ENCODE results near the gene SMYD5.
A peak's percentile ranks its signal among the peaks of the same experiment; 100 is the strongest.

The SMYD5 gene

GRCh38 chr2:73205611-73206010 lies 8.4 kb upstream of the SMYD5 start:
- Histone ChIP-seq H3K4me1 (no peaks in the 10 kb centered on the region), H3K27me3 (peaks cover 32% of the 10 kb centered on the region), H3K4me3 (no peak overlapping the region), H3K27ac (no peak overlapping the region), H3K9ac (no peak overlapping the region), H4K20me1 (no peaks in the 10 kb centered on the region), H3K36me3 (no peaks in the 10 kb centered on the region), H3K9me3 (peaks cover 26% of the 10 kb centered on the region), H3K4me2 (no peak overlapping the region)
- TF ChIP-seq Cebpa-rat (IDR thresholded peaks at IDR 0.05) = no peak

GRCh38 chr2:73208258-73208657 lies 5.8 kb upstream of the SMYD5 start:
- Histone ChIP-seq H3K4me3 (no peak overlapping the region), H3K9ac (no peak overlapping the region), H3K4me2 (no peak overlapping the region), H3K36me3 (no peaks in the 10 kb centered on the region), H3K9me3 (peaks cover 3% of the 10 kb centered on the region), H4K20me1 (no peaks in the 10 kb centered on the region), H3K4me1 (peaks cover 17% of the 10 kb centered on the region), H3K27me3 (peaks cover 10% of the 10 kb centered on the region), H3K27ac (no peak overlapping the region)
- no peak for TF ChIP-seq Cebpa-rat (IDR thresholded peaks at IDR 0.05)

GRCh38 chr2:73210019-73210418 lies 4.0 kb upstream of the SMYD5 start:
- no peaks in the 10 kb centered on the region for H3K36me3 ChIP-seq
- no peak overlapping the region for H3K4me2 ChIP-seq
- no peaks in the 10 kb centered on the region for H3K27me3 ChIP-seq
- H3K4me1 ChIP-seq = peaks cover 27% of the 10 kb centered on the region
- no peak for TF ChIP-seq Cebpa-rat (IDR thresholded peaks at IDR 0.05)
- no peak overlapping the region for H3K9ac ChIP-seq
- no peak overlapping the region for H3K27ac ChIP-seq
- H3K9me3 ChIP-seq = no peaks in the 10 kb centered on the region
- H3K4me3 ChIP-seq = no peak overlapping the region
- no peaks in the 10 kb centered on the region for H4K20me1 ChIP-seq

GRCh38 chr2:73210696-73211095 lies 3.3 kb upstream of the SMYD5 start:
- no peak overlapping the region for H3K4me2 ChIP-seq
- TF ChIP-seq Cebpa-rat (IDR thresholded peaks at IDR 0.05) = no peak
- H3K9ac ChIP-seq = no peak overlapping the region
- no peak overlapping the region for H3K4me3 ChIP-seq
- peaks cover 34% of the 10 kb centered on the region for H3K4me1 ChIP-seq
- H3K9me3 ChIP-seq = no peaks in the 10 kb centered on the region
- H3K36me3 ChIP-seq = no peaks in the 10 kb centered on the region
- no peaks in the 10 kb centered on the region for H3K27me3 ChIP-seq
- no peak overlapping the region for H3K27ac ChIP-seq
- H4K20me1 ChIP-seq = no peaks in the 10 kb centered on the region

- H3K4me2 ChIP-seq = peak overlapping the region; percentile 80
- H3K36me3 ChIP-seq = no peaks in the 10 kb centered on the region
- 0 out of 2 replicates have a peak, but pooled peaks cover 2% of the 10 kb centered on the region for H4K20me1 ChIP-seq
- no peaks in the 10 kb centered on the region for H3K9me3 ChIP-seq
- peaks cover 34% of the 10 kb centered on the region for H3K4me1 ChIP-seq
- H3K4me3 ChIP-seq = no peak overlapping the region
- TF ChIP-seq Cebpa-rat (IDR thresholded peaks at IDR 0.05) = no peak
- H3K27ac ChIP-seq = no peak overlapping the region
- no peaks in the 10 kb centered on the region for H3K27me3 ChIP-seq
- H3K9ac ChIP-seq = no peak overlapping the region
These were observed 2.0 kb upstream of the SMYD5 start for GRCh38 chr2:73212098-73212447.

GRCh38 chr2:73212448-73213176 lies 1.4 kb upstream of the SMYD5 start:
- peak overlapping the region; percentile 80 for H3K4me2 ChIP-seq
- no peaks in the 10 kb centered on the region for H3K36me3 ChIP-seq
- no peaks in the 10 kb centered on the region for H3K9me3 ChIP-seq
- H3K4me3 ChIP-seq = peak overlapping the region; percentile 75
- H3K27me3 ChIP-seq = no peaks in the 10 kb centered on the region
- TF ChIP-seq Cebpa-rat (IDR thresholded peaks at IDR 0.05) = no peak
- no peak overlapping the region for H3K27ac ChIP-seq
- peaks cover 7% of the 10 kb centered on the region; the same call in 1 of the 2 replicates for H4K20me1 ChIP-seq
- H3K4me1 ChIP-seq = peaks cover 34% of the 10 kb centered on the region
- H3K9ac ChIP-seq = peak overlapping the region; percentile 81; the same call in 1 of the 2 replicates

- H3K27me3 ChIP-seq = no peaks in the 10 kb centered on the region
- peak overlapping the region; percentile 80 for H3K4me2 ChIP-seq
- no peak for TF ChIP-seq Cebpa-rat (IDR thresholded peaks at IDR 0.05)
- H3K27ac ChIP-seq = no peak overlapping the region
- no peak overlapping the region for H3K9ac ChIP-seq
- no peaks in the 10 kb centered on the region for H3K9me3 ChIP-seq
- peaks cover 20% of the 10 kb centered on the region; the same call in 1 of the 2 replicates for H4K20me1 ChIP-seq
- H3K4me3 ChIP-seq = 0 out of 2 replicates have a peak overlapping the region, but pooled peaks have one; percentile 75
- H3K36me3 ChIP-seq = peaks cover 16% of the 10 kb centered on the region; the same call in 1 of the 2 replicates
- H3K4me1 ChIP-seq = peaks cover 34% of the 10 kb centered on the region
These were observed 1.2 kb downstream of the SMYD5 start for GRCh38 chr2:73215254-73215653.

GRCh38 chr2:73217160-73217559 lies 3.1 kb downstream of the SMYD5 start:
- TF ChIP-seq Cebpa-rat (IDR thresholded peaks at IDR 0.05) = peak; percentile 23; the same call in 1 of the 2 replicates
- peaks cover 20% of the 10 kb centered on the region; the same call in 1 of the 2 replicates for H4K20me1 ChIP-seq

GRCh38 chr2:73217826-73218225 lies 3.8 kb downstream of the SMYD5 start:
- Histone ChIP-seq H3K36me3 (peaks cover 42% of the 10 kb centered on the region), H3K9ac (no peak overlapping the region), H3K27me3 (no peaks in the 10 kb centered on the region), H4K20me1 (peaks cover 20% of the 10 kb centered on the region; the same call in 1 of the 2 replicates), H3K27ac (no peak overlapping the region), H3K4me1 (peaks cover 22% of the 10 kb centered on the region), H3K4me2 (no peak overlapping the region), H3K4me3 (no peak overlapping the region), H3K9me3 (no peaks in the 10 kb centered on the region)
- TF ChIP-seq Cebpa-rat (IDR thresholded peaks at IDR 0.05) = no peak

More at GRCh38 chr2:73217160-73217559, 3.1 kb downstream of the SMYD5 start:
- Histone ChIP-seq H3K27ac (no peak overlapping the region), H3K27me3 (no peaks in the 10 kb centered on the region), H3K9ac (no peak overlapping the region), H3K9me3 (no peaks in the 10 kb centered on the region), H3K4me1 (peaks cover 29% of the 10 kb centered on the region), H3K4me2 (no peak overlapping the region), H3K4me3 (no peak overlapping the region), H3K36me3 (peaks cover 35% of the 10 kb centered on the region)

GRCh38 chr2:73218298-73218697 lies 4.3 kb downstream of the SMYD5 start:
- Histone ChIP-seq H3K36me3 (peaks cover 47% of the 10 kb centered on the region), H3K9ac (no peak overlapping the region), H3K27ac (no peak overlapping the region), H3K9me3 (no peaks in the 10 kb centered on the region), H3K4me3 (no peak overlapping the region), H3K27me3 (no peaks in the 10 kb centered on the region), H3K4me2 (no peak overlapping the region), H3K4me1 (peaks cover 17% of the 10 kb centered on the region), H4K20me1 (peaks cover 20% of the 10 kb centered on the region; the same call in 1 of the 2 replicates)
- no peak for TF ChIP-seq Cebpa-rat (IDR thresholded peaks at IDR 0.05)
